Measurements from ENCODE around the gene AHRR.
"Not testable (repeated sequence)": the region's sequence is repeated elsewhere in the genome, so short reads cannot be mapped to it uniquely, and the experiment has no call there.

Gene AHRR

GRCh38 chr5:395921-396530, 74.5 kb downstream of the AHRR start:
- no peak for DNase-seq (ENCODE audit: low spot score)

- no peak for DNase-seq (ENCODE audit: low spot score)
These were observed 75.0 kb downstream of the AHRR start for GRCh38 chr5:396531-396961.

- not testable (repeated sequence) for DNase-seq (ENCODE audit: low spot score)
These were observed 76.6 kb downstream of the AHRR start for GRCh38 chr5:398141-398474.

GRCh38 chr5:398475-399295, 77.2 kb downstream of the AHRR start:
- DNase-seq (ENCODE audit: low spot score): no peak

GRCh38 chr5:399296-400281, 78.1 kb downstream of the AHRR start:
- no peak for DNase-seq (ENCODE audit: low spot score)

- DNase-seq (ENCODE audit: low spot score): no peak
These were observed 79.0 kb downstream of the AHRR start for GRCh38 chr5:400282-401145.

- DNase-seq (ENCODE audit: low spot score): no peak
These were observed 79.9 kb downstream of the AHRR start for GRCh38 chr5:401146-402034.

- not testable (repeated sequence) for DNase-seq (ENCODE audit: low spot score)
These were observed 80.7 kb downstream of the AHRR start for GRCh38 chr5:402219-402614.

GRCh38 chr5:402615-403359, 81.3 kb downstream of the AHRR start:
- no peak for DNase-seq (ENCODE audit: low spot score)

- no peak for DNase-seq (ENCODE audit: low spot score)
These were observed 82.5 kb downstream of the AHRR start for GRCh38 chr5:403995-404394.

GRCh38 chr5:404666-405241, 83.2 kb downstream of the AHRR start:
- DNase-seq (ENCODE audit: low spot score): no peak

GRCh38 chr5:405421-405820, 83.9 kb downstream of the AHRR start:
- no peak for DNase-seq (ENCODE audit: low spot score)

GRCh38 chr5:406041-406440, 84.5 kb downstream of the AHRR start:
- no peak for DNase-seq (ENCODE audit: low spot score)

- no peak for DNase-seq (ENCODE audit: low spot score)
These were observed 85.5 kb downstream of the AHRR start for GRCh38 chr5:407051-407450.

- DNase-seq (ENCODE audit: low spot score): no peak
These were observed 86.3 kb downstream of the AHRR start for GRCh38 chr5:407801-408268.

GRCh38 chr5:410911-411517, 89.5 kb downstream of the AHRR start:
- no peak for DNase-seq (ENCODE audit: low spot score)

- DNase-seq (ENCODE audit: low spot score): no peak
These were observed 90.2 kb downstream of the AHRR start for GRCh38 chr5:411728-412127.

- not testable (repeated sequence) for DNase-seq (ENCODE audit: low spot score)
These were observed 93.7 kb downstream of the AHRR start for GRCh38 chr5:414991-415927.

Measured in COLO829 (cell line).